ENCODE measurements around the gene CHST15. TPM values are rescaled to one million over a fixed set of nuclear protein-coding genes. Genes with fewer than 3 reads are reported as not detected.

CHST15 gene
- total RNA-seq, 4 donors from 2014 or later = 4.0 to 23.0 (median 13.8) TPM

- WGBS, 2 donors = 15 to 60% methylated on average over 5 to 8 of the region's 8 CpGs
- no peaks in the 10 kb centered on the region for H3K27me3 ChIP-seq
- no peak for DNase-seq
- no peak for TF ChIP-seq CTCF (IDR thresholded peaks at IDR 0.05)
- no peak for TF ChIP-seq POLR2A (IDR thresholded peaks at IDR 0.05)
- H3K4me3 ChIP-seq = no peak overlapping the region
- peak overlapping the region in 3 of 4 donors; percentile 24 to 43 (median 31) for H3K27ac ChIP-seq
- H3K9me3 ChIP-seq = no peaks in the 10 kb centered on the region
- H3K4me1 ChIP-seq = peaks cover 0 to 47% (median 30%) of the 10 kb centered on the region in 3 donors
- H3K36me3 ChIP-seq = peaks cover 0 to 38% (median 0%) of the 10 kb centered on the region in 3 donors
- intact Hi-C loops (cut with DNase I) = no loop called here
Measured at GRCh38 chr10:124042656-124043309, 50.6 kb downstream of the CHST15 start.

DNA sequence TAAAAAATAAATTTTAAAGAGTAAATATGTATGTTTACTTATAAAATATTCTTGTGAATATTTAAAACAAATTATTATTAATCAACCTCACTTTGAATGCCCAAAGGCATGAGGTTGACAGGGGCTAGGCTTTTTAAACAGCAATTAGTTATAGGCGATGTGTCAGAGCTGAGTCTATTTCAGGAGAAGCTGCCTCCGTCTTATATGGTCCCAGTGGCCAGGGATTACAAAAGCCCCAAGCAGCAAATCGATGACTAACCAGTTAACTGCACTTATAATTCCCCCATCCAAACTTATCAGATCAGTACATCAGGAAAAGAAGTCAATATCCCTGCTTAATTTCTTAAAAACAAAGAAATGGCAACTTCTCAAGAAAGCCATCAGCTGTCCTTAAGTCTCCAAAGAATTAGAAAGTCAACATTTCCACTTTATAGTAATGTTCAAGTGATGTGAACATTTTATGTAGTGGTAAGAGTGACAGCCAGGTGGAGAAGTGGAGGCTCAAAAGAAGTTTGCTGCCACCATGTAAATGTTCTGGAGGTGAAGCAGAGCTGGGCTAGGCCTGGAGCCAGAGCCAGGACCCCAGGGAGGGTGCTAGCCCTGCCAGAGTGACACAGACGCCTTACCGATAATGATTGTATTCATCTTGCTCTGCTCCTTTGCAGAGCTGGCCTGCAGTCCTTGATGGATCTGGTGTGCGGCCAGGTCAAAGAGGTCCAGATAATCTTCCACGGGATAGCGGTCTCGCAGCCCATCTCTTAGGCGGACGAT lies 51.5 kb downstream of the CHST15 start:
- no peaks in the 10 kb centered on the region for H3K27me3 ChIP-seq

GRCh38 chr10:124040451-124041188 lies 52.8 kb downstream of the CHST15 start:
- DNase-seq = no peak
- intact Hi-C loops (cut with DNase I) = no loop called here

More for the DNA sequence above, 51.5 kb downstream of the CHST15 start:
- H3K4me1 ChIP-seq = peaks cover 0 to 52% (median 30%) of the 10 kb centered on the region in 3 donors
- H3K27ac ChIP-seq = no peak overlapping the region
- no peak for TF ChIP-seq POLR2A (IDR thresholded peaks at IDR 0.05)
- TF ChIP-seq CTCF (IDR thresholded peaks at IDR 0.05) = no peak
- no peak overlapping the region for H3K4me3 ChIP-seq
- intact Hi-C loops (cut with DNase I) = no loop called here
- H3K9me3 ChIP-seq = no peaks in the 10 kb centered on the region
- H3K36me3 ChIP-seq = peaks cover 0 to 47% (median 0%) of the 10 kb centered on the region in 3 donors
- no peak for DNase-seq
- 77 to 83% methylated on average over 9 of the region's 11 CpGs for WGBS, 2 donors

DNA sequence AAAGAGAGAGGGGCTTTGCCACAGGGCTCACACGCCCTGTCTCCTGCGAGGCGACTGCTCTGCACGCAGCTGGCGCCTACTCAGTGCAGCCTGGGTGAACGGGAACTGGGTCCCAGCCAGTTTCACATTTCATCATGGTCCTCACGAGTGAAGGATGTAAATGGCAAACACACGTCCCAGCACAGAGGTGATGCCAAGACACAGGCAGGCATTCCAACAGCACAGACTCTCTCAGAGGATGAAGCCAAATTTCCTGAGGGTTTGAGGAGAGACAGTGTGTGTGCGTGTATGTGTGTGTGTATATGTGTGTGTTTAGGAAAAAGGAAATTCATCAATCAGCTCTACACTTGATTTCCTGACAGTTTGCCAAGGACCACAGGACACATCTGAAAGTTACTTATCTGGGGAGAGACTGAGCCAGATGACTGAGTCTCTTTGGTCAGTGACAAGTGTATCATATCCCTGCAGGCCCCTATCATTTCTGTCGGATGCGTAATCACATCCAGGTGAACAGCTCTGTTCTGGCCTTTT lies 53.9 kb downstream of the CHST15 start:
- no peak for DNase-seq
- no peak for TF ChIP-seq CTCF (IDR thresholded peaks at IDR 0.05)
- TF ChIP-seq POLR2A (IDR thresholded peaks at IDR 0.05) = no peak
- no peaks in the 10 kb centered on the region for H3K9me3 ChIP-seq
- no peak overlapping the region for H3K4me3 ChIP-seq
- no peaks in the 10 kb centered on the region for H3K27me3 ChIP-seq
- H3K36me3 ChIP-seq = peaks cover 0 to 59% (median 3%) of the 10 kb centered on the region in 3 donors
- intact Hi-C loops (cut with DNase I) = no loop called here
- 43 to 47% methylated on average over 9 to 11 of the region's 11 CpGs for WGBS, 2 donors
- H3K27ac ChIP-seq = peak overlapping the region in 3 of 4 donors; percentile 11 to 55 (median 52)
- H3K4me1 ChIP-seq = peaks cover 7 to 72% (median 37%) of the 10 kb centered on the region in 3 donors

More at GRCh38 chr10:124040451-124041188, 52.8 kb downstream of the CHST15 start:
- H3K27me3 ChIP-seq = no peaks in the 10 kb centered on the region
- WGBS, 2 donors = 78 to 87% methylated on average over 5 to 7 of the region's 7 CpGs
- no peaks in the 10 kb centered on the region for H3K9me3 ChIP-seq
- H3K27ac ChIP-seq = peak overlapping the region in 2 of 4 donors; percentile 14 to 36
- peaks cover 7 to 65% (median 39%) of the 10 kb centered on the region in 3 donors for H3K4me1 ChIP-seq
- no peak overlapping the region for H3K4me3 ChIP-seq
- TF ChIP-seq POLR2A (IDR thresholded peaks at IDR 0.05) = no peak
- no peak for TF ChIP-seq CTCF (IDR thresholded peaks at IDR 0.05)
- peaks cover 0 to 59% (median 3%) of the 10 kb centered on the region in 3 donors for H3K36me3 ChIP-seq
